Measurements from ENCODE around the gene KPNA6. TPM values are rescaled to one million over a fixed set of nuclear protein-coding genes. Genes with fewer than 3 reads are reported as not detected.

The KPNA6 gene
- total RNA-seq, 1 donor from 2014 or later, result 25.3 TPM

GRCh38 chr1:32194984-32195383 is 87.1 kb downstream of the KPNA6 start:
- no peak for DNase-seq

- no peak for DNase-seq
Observed at GRCh38 chr1:32195531-32195930, 87.7 kb downstream of the KPNA6 start.

- no peak for DNase-seq
Observed at GRCh38 chr1:32195972-32196823, 88.3 kb downstream of the KPNA6 start.

GRCh38 chr1:32197074-32197473 is 89.2 kb downstream of the KPNA6 start:
- DNase-seq, result no peak

GRCh38 chr1:32197837-32198236 is 90.0 kb downstream of the KPNA6 start:
- no peak for DNase-seq

- DNase-seq, result no peak
Observed at GRCh38 chr1:32198237-32199042, 90.6 kb downstream of the KPNA6 start.

GRCh38 chr1:32199043-32199716 is 91.3 kb downstream of the KPNA6 start:
- DNase-seq, result no peak

GRCh38 chr1:32199717-32200072 is 91.8 kb downstream of the KPNA6 start:
- peak; percentile 24 for DNase-seq

GRCh38 chr1:32200226-32201010 is 92.6 kb downstream of the KPNA6 start, which contains the start of gene CCDC28B:
Gene CCDC28B (plus strand): TSS chr1:32200595. CDS start chr1:32201936, 1,341 bp downstream.
- peak; percentile 62 for DNase-seq

GRCh38 chr1:32201011-32201855 is 93.4 kb downstream of the KPNA6 start:
- DNase-seq, result no peak

GRCh38 chr1:32204943-32205361 is 97.1 kb downstream of the KPNA6 start:
- no peak for DNase-seq

GRCh38 chr1:32205401-32206370 is 97.8 kb downstream of the KPNA6 start, which contains the start of gene IQCC:
Gene IQCC (plus strand): TSS chr1:32205671. CDS start chr1:32205682, 11 bp downstream.
- peak; percentile 81 for DNase-seq

- no peak for DNase-seq
Observed at GRCh38 chr1:32208469-32208868, 100.6 kb downstream of the KPNA6 start.

- DNase-seq, result no peak
Observed at GRCh38 chr1:32208891-32209328, 101.1 kb downstream of the KPNA6 start, which contains the start of gene DCDC2B. Gene DCDC2B (plus strand): TSS chr1:32209089. CDS start chr1:32209094, 5 bp downstream.

- DNase-seq, result peak; percentile 15
Observed at GRCh38 chr1:32215629-32216480, 108.0 kb downstream of the KPNA6 start.

GRCh38 chr1:32216566-32216965 is 108.7 kb downstream of the KPNA6 start:
- DNase-seq, result no peak

- DNase-seq, result no peak
Observed at GRCh38 chr1:32219022-32219421, 111.2 kb downstream of the KPNA6 start.
